Measurements from ENCODE around the gene B3GNT5.
"Not testable (repeated sequence)": the region's sequence is repeated elsewhere in the genome, so short reads cannot be mapped to it uniquely, and the experiment has no call there.

The B3GNT5 gene

DNA sequence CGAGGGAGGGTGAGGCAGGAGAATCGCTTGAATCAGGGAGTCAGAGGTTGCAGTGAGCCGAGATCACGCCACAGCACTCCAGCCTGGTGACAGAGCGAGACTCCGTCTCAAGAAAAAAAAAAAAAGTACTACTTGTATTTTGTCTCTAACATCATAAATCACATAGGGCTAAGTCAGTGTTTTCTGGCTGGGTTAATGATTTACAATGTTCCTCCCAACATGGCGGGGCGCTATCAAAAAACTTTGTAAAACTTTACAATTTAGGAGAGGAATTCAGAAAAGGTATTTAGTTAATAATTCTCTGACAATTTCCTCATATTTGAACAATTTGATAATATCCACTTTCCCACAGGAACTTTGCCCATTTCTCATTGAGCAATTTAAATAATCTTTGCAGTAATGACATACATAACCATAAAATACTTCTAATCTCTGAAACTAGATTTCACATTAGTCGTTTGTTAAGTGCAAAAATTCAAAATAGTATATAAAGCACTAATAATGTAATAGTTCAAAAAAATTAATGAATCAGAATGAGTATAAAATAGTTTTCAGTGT lies 26.6 kb upstream of the B3GNT5 start:
- in situ Hi-C loops (cut with HindIII; ENCODE audit: low pct_ligation_motif_present, low pct_unique_long_range_greater_than_20kb, low sequenced_read_pairs), result no loop called here
- DNase-seq, result no peak

DNA sequence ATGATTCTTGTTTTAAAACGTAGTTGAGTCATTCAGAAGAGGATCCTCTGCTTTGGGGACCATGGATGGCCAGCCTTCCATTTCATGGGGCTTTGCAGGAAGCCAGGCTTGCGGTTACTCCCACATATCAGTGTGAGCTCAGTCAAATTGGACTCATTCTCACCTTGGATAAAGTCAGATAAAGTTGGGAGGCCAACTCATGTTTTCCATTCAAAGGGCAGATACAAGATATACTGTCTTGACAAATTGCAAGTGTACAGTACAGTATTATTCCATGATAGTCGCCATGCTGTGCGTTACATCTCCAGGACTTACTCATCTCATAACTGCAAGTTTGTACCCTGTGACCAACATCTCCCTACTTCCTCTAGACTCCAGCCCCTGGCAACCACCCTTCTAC lies 25.5 kb upstream of the B3GNT5 start:
- in situ Hi-C loops (cut with HindIII; ENCODE audit: low pct_ligation_motif_present, low pct_unique_long_range_greater_than_20kb, low sequenced_read_pairs), result no loop called here
- no peak for DNase-seq

DNA sequence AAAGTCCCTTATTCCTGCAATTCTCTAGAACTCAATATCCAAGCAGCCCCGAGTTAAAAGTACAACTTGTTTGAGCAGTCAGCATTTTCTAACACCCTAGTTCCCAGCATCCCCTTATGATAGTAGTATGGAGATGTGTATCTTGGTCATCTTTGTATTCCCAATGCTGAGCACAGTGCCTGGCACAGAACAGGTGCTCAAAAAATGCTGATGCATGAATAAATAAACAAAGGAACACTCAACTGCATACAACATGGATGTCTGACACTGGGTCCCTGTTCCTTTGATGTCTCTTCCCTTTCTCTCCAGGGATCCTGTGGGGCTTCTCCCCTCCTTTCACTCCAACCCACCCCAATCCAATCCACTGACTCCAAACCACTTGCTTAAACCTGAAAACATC lies 23.9 kb upstream of the B3GNT5 start:
- no peak for DNase-seq
- in situ Hi-C loops (cut with HindIII; ENCODE audit: low pct_ligation_motif_present, low pct_unique_long_range_greater_than_20kb, low sequenced_read_pairs), result no loop called here

DNA sequence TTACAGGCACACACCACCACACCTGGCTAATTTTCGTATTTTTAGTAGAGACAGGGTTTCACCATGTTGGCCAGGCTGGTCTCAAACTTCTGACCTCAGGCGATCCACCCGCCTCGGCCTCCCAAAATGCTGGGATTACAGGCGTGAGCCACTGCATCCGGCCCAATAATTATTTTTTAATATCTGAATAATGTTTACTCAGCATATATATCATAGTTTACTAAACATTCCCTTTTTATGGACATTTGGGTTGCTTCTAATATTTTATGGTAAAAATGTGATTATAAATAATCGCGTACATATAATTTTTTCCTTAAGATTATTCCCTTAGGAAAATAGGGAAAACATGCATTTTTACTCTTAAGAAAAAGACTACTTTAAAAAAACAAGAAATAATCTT lies 22.8 kb upstream of the B3GNT5 start:
- in situ Hi-C loops (cut with HindIII; ENCODE audit: low pct_ligation_motif_present, low pct_unique_long_range_greater_than_20kb, low sequenced_read_pairs); DNase-seq: not testable (repeated sequence)

DNA sequence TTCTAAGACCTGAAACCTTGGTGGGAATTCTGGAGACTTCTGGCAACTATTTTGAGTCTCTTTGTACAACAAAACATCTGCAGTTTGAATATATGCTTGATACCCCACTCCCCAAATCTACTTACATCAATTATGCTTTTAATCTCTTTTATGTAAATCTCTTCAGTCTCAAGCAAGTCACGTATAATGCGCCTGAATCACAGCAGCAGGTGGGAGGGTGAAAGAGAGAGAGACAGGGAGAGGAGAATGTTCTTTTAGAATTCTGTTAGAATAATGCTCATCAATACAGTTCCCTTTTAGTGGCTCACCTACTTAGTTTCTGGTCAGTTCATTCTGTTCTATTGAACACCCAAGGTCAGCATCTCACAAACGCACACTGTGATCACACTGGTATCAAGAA lies 22.2 kb upstream of the B3GNT5 start:
- in situ Hi-C loops (cut with HindIII; ENCODE audit: low pct_ligation_motif_present, low pct_unique_long_range_greater_than_20kb, low sequenced_read_pairs), result no loop called here
- DNase-seq, result no peak

DNA sequence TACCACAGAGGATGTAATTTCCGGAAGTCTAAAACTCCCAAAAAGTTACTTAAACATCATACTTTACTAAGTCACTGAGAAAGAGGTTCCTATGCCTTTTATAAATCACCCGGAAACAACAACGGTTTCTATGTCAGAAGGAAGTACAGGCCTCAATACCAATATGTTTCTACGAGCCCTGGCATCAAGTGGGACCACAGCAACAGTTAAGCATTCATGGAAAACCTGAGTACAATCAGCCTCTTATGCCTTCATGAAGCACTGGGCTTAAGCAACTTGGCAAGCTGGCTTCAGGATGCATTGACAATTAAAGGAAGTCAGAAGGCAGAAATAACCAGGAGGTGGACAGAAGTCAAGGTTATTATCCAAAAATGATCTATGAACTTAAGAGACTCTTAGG lies 19.1 kb upstream of the B3GNT5 start:
- no peak for DNase-seq
- in situ Hi-C loops (cut with HindIII; ENCODE audit: low pct_ligation_motif_present, low pct_unique_long_range_greater_than_20kb, low sequenced_read_pairs), result no loop called here

DNA sequence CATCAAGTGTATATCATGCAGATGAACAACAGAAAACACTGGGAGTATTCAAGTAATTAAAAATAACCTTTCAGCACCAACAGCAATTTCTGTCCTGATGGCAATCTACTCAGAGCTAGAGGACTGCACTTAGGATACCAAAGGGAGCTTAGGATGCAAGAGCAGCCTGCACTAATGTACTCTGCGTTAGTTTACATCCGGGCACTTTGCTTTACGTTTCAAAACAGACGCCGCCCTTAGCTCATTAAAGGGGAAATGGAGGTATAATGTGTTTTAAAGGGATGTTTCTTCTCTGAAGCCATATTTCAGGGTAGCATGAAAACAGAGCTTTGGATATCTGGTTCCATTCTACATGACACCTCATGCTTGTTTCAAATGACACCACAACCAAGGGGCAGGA lies 14.0 kb upstream of the B3GNT5 start:
- in situ Hi-C loops (cut with HindIII; ENCODE audit: low pct_ligation_motif_present, low pct_unique_long_range_greater_than_20kb, low sequenced_read_pairs), result no loop called here
- DNase-seq, result no peak

DNA sequence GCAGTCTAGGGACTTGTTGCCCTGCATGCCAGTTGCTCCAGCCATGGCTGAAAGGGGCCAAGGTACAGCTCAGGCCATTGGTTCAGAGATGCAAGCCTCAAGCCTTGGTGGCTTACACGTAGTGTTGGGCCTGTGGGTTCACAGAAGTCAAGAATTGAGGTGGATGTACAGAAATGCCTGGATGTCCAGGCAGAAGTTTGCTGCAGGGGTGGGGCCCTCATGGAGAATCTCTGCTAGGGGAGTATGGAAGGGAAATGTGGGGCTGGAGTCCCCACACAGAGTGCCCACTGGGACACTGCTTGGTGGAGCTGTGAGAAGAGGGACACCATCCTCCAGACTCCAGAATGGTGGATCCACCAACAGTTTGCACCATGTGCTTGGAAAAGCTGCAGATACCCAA lies 10.6 kb upstream of the B3GNT5 start:
- no peak for DNase-seq
- in situ Hi-C loops (cut with HindIII; ENCODE audit: low pct_ligation_motif_present, low pct_unique_long_range_greater_than_20kb, low sequenced_read_pairs), result no loop called here

DNA sequence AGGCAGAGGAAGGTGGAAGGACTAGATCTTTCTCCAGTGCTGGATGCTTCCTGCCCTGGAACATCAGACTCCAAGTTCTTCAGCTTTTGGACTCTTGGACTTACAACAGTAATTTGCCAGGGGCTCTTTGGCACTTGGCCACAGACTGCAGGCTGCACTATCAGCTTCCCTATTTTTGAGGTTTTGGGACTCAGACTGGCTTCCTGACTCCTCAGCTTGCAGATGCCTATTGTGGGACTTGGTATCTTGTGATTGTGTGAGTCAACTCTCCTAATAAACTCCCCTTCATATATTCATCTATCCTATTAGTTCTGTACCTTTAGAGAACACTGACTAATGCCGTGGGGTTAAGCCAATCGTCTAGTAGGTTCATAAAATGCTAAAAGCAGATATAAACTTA lies 8.8 kb upstream of the B3GNT5 start:
- no peak for DNase-seq
- in situ Hi-C loops (cut with HindIII; ENCODE audit: low pct_ligation_motif_present, low pct_unique_long_range_greater_than_20kb, low sequenced_read_pairs), result no loop called here

DNA sequence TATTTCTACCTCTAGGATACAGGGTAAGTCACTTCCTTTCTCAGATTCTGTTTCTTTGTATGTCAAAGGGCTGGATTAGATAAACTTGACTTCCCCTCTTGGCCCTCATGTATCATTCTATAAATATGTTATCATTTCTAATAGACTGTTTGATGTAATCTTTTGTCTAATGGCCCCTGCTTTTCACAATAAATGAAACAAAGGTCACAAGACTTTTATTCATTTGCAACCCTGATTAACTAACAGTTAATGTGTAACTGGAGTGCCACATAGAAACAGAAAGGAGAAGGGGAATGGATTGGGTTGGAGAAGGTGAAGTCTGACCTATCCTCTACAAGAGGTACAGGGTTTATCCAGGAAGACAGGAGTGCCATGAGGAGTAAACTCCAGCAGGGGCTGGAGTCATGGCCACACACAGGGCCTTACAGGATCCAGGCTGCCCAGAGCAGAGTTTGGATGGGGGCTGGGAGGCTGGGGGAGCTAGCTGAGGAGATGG lies 8.0 kb upstream of the B3GNT5 start:
- no peak for DNase-seq
- in situ Hi-C loops (cut with HindIII; ENCODE audit: low pct_ligation_motif_present, low pct_unique_long_range_greater_than_20kb, low sequenced_read_pairs), result no loop called here

DNA sequence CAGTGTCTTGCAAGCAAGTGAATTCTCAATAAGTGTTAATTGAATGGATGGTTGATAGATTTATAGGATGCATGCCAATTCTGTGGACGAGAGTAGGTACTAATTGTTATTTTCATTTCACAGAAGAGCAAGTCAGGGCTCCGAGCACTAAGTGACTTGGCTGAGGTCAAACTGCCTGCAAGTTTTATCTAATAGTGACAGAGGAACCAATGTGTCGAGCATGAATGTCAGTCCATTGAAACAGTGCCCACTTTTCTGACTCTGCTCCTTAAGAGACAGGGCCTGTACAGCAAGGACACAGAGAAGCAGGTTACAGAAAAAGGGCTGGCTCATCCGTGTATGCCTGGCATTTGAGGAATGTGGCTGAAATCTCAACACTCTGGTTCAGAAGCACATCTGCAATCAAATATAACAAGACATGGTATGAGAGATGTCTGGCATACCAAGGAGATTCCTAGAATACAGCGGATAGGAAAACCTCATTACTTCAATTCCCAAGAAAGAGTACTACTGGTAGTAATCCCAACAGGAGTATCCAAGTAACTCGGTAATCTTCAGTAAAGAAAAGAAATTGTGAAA lies 6.0 kb upstream of the B3GNT5 start:
- DNase-seq, result peak; percentile 66
- in situ Hi-C loops (cut with HindIII; ENCODE audit: low pct_ligation_motif_present, low pct_unique_long_range_greater_than_20kb, low sequenced_read_pairs), result no loop called here

DNA sequence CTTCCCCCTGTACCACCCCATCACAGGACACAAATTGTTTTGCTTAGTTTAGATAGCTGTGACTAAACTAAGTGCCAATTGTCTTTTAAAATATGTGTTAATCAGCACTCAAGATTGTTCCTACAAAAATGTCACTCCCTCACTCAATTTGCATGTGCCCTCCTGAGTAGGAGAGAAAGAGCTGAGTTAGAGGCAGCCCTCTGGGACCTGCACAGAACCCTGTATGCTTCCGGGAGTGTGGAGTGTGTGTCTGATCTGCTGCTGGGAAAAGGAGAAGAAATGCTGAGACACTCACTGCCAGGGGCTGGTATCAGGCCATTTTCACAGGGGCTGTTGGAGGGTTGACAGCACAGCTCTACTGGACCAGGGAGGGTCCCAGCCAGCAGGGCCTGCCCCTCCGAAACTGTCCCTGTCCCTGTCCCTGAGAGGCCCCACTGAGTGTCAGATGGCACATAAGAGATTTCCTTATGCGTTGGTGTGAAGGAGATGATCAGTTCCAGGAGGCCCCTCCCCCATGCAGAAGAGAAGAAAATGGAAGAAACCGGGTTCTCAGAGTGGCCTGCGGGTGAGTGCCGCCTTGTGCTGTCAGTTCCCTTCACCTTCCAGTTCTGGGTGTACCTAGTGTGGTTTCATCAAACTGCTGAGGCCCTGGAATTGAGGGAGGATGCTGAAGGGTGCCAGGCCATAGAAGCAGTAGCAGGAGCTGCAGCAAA lies 3.9 kb upstream of the B3GNT5 start:
- in situ Hi-C loops (cut with HindIII; ENCODE audit: low pct_ligation_motif_present, low pct_unique_long_range_greater_than_20kb, low sequenced_read_pairs), result no loop called here
- no peak for DNase-seq

DNA sequence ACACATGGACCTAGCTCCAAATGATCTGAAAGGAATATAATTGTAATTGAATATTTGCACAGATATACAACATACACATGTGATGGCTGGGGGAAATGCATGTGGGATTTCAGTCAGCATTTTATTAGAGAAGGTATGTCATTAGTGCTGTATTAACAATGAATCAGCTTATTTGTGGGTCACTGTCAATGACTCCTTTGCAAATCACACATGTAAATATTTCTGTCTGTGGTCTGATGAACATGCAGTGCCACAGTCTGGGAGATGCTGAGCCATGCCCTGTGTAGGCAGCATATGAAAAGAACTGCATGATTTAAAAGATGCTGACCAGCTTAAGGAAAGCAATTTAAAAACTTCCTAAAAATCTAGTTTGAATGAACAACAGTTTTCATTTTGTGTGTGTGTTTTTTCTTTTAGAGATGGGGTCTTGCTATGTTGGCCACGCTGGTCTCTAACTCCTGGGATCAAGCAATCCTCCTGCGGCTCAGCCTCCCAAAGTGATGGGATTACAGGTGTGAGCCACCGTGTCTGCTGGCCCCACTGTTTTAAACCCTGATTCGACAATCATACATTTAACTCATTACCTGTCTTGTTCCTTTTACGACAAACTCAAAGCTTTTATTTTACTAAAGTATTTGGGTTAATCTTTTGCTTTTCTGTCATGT lies 803 bp upstream of the B3GNT5 start:
- in situ Hi-C loops (cut with HindIII; ENCODE audit: low pct_ligation_motif_present, low pct_unique_long_range_greater_than_20kb, low sequenced_read_pairs), result no loop called here

DNA sequence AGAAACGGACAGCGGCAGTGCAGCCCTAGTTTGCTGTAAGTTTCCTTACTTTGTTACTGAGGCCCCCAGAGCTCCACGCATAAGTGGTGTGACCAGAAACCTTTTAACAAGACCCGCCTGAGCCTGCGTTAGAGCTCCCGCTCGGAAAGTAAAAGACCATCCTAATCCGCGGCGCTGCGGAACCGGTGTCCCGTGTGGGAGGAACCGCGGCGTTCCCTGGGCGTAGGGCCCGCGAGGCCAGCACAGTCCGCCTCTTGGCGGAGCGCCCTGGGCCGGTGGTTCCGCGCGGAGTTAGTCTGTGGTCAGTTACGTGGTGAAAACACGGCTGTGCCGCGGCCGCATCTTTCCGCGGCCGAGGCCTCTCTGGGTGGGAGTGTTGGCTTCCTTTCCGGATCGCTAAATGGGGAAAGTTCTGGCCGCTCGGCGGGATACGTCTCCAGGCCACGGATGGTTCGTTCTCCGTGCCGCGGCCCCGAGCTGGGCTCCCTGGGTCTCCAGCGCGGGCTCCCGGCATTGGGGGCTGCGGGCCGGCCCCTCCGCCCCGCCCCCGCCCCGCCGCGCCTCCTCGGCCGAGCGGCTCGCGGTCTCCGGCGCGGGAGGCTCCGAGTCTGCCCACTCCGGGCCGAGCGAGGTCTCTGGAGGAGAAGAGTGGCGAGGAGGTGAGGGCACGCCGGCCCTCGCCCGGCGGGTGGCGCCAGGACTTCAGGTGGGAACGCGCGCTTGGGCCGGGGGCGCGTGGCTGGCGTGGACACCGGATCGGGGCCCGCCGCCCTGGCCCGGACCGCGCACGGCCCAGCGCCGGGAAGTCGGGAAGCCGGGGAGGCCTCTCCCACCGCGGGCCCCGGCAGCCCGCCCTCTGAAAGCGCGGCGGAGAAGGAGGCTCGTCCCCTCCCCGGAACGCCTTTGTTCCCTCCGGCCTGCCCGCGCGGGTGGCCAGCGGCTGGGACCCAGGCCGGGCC lies 754 bp downstream of the B3GNT5 start:
- DNase-seq, result peak; percentile 35
- in situ Hi-C loops (cut with HindIII; ENCODE audit: low pct_ligation_motif_present, low pct_unique_long_range_greater_than_20kb, low sequenced_read_pairs), result no loop called here

More for the DNA sequence above, 803 bp upstream of the B3GNT5 start:
- DNase-seq, result no peak

DNA sequence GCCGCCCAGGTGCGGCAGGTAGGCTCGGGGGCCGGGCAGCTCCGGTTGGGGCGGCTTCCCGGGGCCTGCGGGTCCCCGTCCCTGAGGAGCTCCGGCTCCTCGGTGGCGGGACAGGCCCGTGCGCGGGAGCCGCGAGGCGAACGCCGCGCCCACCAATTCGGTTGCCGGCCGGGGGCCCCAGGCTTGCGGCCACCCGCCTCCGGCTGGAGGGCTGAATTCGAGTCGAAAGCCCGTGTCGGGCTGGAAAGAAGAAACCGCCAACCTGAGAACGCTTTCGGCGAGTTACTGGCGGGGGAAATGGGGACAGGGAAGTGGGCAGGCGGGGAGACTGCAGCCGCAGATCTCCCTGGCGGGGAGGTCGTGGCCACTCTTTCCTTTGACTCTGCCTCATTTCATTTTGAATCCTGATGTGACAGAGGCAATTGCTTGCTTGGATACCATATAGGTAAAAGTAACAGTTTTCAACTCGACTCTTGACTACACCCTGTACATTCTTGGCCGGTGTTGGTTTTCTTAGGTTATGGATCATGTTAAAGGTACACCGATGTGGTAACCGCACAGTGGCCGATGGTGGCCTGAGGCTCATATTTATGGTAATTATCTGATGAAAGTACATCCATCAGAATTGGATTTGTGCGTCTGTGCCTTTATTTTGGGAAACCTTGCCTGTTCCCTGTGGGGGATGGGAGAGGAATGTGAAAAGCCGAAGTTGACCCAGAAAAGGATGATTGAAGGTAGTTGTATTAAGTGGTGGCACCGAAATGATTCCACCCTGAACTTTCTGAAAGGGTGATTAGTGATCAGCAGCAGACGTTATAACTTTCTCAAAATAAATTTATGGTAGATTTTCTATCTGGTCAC lies 1.7 kb downstream of the B3GNT5 start:
- in situ Hi-C loops (cut with HindIII; ENCODE audit: low pct_ligation_motif_present, low pct_unique_long_range_greater_than_20kb, low sequenced_read_pairs), result no loop called here
- peak; percentile 10 for DNase-seq

DNA sequence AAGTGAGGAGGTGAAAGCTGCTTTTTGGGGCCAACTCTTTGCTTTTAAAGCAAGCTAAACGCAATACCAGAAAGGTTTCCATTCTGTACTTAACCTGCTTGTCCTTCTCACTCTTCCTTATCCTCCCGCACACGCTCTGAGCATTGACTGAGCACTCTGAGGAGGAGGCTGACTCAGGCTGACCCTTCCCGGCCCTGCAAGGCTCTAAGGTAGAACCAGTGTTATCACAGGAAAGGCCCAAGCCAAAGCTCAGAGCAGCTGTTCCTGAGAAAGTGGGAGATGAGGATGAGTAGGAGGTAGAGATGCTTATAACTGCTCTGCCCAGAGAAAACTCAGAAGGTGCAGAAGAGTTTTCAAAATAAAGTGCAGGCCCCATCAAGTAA lies 2.3 kb downstream of the B3GNT5 start:
- DNase-seq, result peak; percentile 3

DNA sequence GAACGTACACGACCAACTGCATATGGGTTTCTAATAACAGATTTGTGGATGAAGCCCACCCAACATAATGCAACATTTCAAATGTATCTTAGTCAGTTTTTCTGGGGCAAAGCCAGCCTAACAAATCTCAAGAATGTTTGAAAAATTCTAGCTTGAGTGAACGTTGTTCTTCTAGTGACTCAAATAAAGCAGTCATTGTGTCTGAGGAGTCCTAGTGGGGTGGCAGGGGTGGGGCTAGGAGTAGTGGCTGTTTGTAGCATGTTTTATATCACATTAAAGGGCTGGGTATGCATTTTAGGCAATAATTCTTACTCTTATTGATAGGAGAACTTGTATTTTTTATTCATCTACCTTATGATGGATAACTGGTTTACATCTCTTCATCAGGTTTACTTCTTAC lies 6.0 kb downstream of the B3GNT5 start:
- DNase-seq, result no peak
- in situ Hi-C loops (cut with HindIII; ENCODE audit: low pct_ligation_motif_present, low pct_unique_long_range_greater_than_20kb, low sequenced_read_pairs), result no loop called here

More for the DNA sequence above, 2.3 kb downstream of the B3GNT5 start:
- in situ Hi-C loops (cut with HindIII; ENCODE audit: low pct_ligation_motif_present, low pct_unique_long_range_greater_than_20kb, low sequenced_read_pairs), result no loop called here

DNA sequence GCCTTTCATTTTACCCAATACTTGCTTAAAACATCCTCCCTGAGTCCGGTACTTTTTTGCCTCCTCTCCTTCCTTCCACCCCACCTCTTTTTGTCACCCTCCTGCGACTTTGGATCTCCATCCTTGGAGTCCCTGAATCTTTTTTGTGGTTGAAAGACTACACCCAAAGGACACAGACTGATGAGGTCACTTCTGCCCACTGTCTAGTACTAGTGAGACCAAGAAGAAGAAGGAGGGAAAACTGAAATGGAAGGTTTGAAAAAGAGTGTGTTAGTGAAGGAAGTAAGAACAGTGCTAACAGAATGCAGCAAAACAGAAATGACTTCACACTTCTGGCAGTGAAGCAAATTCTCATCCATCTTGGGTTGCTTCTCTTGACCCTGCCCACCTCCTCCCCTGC lies 6.6 kb downstream of the B3GNT5 start:
- in situ Hi-C loops (cut with HindIII; ENCODE audit: low pct_ligation_motif_present, low pct_unique_long_range_greater_than_20kb, low sequenced_read_pairs), result no loop called here

More for the DNA sequence above, 6.6 kb downstream of the B3GNT5 start:
- DNase-seq, result no peak
